Neural crest cell (in vitro differentiated cells): ENCODE results near the gene HSPD1. TPM values are rescaled to one million over a fixed set of nuclear protein-coding genes. Genes with fewer than 3 reads are reported as not detected.

Experiments
- DNase-seq: peaks from one replicate; pipeline ENCODE4 v3.0.0; 2021; ENCODE audit warnings: low read depth, mixed read lengths, low spot score
- H3K27ac Mint-ChIP-seq: one replicate; pipeline ENCODE4 v1.8.0; 2021; ENCODE audit warnings: mild to moderate bottlenecking, mixed read lengths; ENCODE audit not compliant: unreplicated experiment
- H3K27me3 Mint-ChIP-seq: 2 replicates; pipeline ENCODE4 v1.8.0; 2021; ENCODE audit warnings: low read depth, mild to moderate bottlenecking, mixed read lengths
- H3K36me3 Mint-ChIP-seq: 2 replicates; pipeline ENCODE4 v1.8.0; 2021; ENCODE audit warnings: low read depth, mild to moderate bottlenecking, mixed read lengths
- H3K4me1 Mint-ChIP-seq: 2 replicates; pipeline ENCODE4 v1.8.0; 2021; ENCODE audit warnings: mixed read lengths
- H3K4me3 Mint-ChIP-seq: one replicate; pipeline ENCODE4 v1.8.0; 2021; ENCODE audit warnings: mild to moderate bottlenecking, mixed read lengths
- H3K9me3 Mint-ChIP-seq: 2 replicates; pipeline ENCODE4 v1.8.0; 2021; ENCODE audit warnings: mixed read lengths
- CTCF ChIP-seq: fragments of 200-600 bp; sonication (generic); conservative IDR thresholded peaks from 2 replicates; pipeline ENCODE4 v1.5.0; 2021; ENCODE audit warnings: antibody characterized with exemption, mild to moderate bottlenecking
- total RNA-seq: library from RNA; stranded (reverse); gene quantifications from 2 replicates; pipeline ENCODE4 v1.2.1, GENCODE V29; 2021

Gene HSPD1
- total RNA-seq, 1 donor from 2014 or later = 563 TPM

DNA sequence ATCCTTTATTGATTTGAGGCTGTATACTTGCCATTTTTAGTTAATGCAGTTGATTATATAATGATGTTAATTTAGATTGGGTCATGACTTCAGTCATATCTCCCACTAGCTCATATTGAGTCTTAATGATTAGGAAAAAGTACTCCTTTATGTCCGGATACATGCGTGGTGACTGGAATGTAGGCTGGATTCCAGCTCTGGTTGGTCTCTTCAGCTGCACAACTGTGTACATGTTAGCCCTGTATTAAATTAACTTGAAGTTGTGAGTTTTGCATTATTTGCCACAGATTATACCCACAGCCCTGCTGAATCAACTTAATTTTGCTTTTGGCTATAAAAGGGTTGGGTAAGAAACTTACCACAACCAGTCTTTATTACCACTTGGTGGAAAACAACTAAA, 38.8 kb upstream of the HSPD1 start:
- Mint-ChIP-seq H3K27me3 (no peaks in the 10 kb centered on the region), H3K27ac (no peak overlapping the region), H3K36me3 (peaks cover 25% of the 10 kb centered on the region), H3K9me3 (no peaks in the 10 kb centered on the region), H3K4me1 (peaks cover 8% of the 10 kb centered on the region), H3K4me3 (no peak overlapping the region)
- no peak for DNase-seq
- TF ChIP-seq CTCF = no peak

DNA sequence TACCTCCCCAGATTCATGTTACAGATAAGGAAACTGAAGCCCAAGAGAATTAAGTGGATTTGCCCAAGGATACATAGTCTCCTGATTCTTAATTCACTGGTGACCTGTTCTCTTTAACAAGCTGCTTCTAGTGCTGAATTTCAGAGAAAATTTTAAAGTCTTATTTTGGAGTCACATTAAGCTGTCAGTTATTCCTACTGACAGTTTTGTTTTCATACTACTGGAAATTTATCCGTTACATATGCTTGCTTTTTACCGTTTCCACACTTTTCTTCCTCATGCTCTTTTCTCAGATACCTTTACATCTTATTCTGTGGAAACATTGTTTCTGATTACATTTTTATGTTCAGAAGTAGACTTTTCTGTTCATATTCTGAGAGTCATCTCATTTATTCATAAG, 17.5 kb upstream of the HSPD1 start:
- H3K27me3 Mint-ChIP-seq = no peaks in the 10 kb centered on the region
- peaks cover 33% of the 10 kb centered on the region for H3K4me1 Mint-ChIP-seq
- no peak overlapping the region for H3K27ac Mint-ChIP-seq
- H3K36me3 Mint-ChIP-seq = peaks cover 10% of the 10 kb centered on the region
- no peaks in the 10 kb centered on the region for H3K9me3 Mint-ChIP-seq
- TF ChIP-seq CTCF = no peak
- DNase-seq = no peak
- peak overlapping the region; percentile 98 for H3K4me3 Mint-ChIP-seq

DNA sequence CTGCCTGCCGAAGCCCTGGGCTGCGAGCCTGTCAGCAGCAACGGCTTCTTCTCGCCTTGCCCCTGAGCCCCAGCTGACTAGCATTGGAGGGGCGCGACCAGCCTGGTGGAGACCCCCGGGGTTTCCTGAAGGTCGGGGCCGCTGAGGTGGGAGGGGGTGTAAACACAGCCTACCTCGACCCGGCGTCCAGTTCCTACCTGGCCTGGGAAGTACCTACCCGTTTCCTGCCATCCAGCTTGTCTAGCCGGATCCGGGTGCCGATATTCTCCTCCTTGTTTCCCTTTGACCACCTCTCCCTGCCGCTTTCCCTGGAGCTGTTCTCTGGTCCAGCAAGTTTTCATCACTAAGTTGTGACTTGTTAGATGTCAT, 16.7 kb upstream of the HSPD1 start:
- DNase-seq = no peak
- TF ChIP-seq CTCF = no peak
- H3K27me3 Mint-ChIP-seq = no peaks in the 10 kb centered on the region

GRCh38 chr2:197515739-197516392, 16.2 kb upstream of the HSPD1 start, which contains the start of gene MOB4:
Gene MOB4, plus strand, starts transcription at chr2:197516066. Its CDS starts 21 bp downstream, at chr2:197516087.
- Mint-ChIP-seq H3K36me3 (peaks cover 4% of the 10 kb centered on the region), H3K9me3 (no peaks in the 10 kb centered on the region), H3K27ac (peak within 1 kb of the TSS; percentile 99), H3K27me3 (no peaks in the 10 kb centered on the region), H3K4me1 (peaks cover 30% of the 10 kb centered on the region), H3K4me3 (peak within 1 kb of the TSS; percentile 98)
- TF ChIP-seq CTCF = no peak
- peak; percentile 99 for DNase-seq

More for the DNA sequence above, 16.7 kb upstream of the HSPD1 start:
- Mint-ChIP-seq H3K4me1 (peaks cover 33% of the 10 kb centered on the region), H3K27ac (peak overlapping the region; percentile 90), H3K4me3 (peak overlapping the region; percentile 98), H3K9me3 (no peaks in the 10 kb centered on the region), H3K36me3 (peaks cover 8% of the 10 kb centered on the region)

DNA sequence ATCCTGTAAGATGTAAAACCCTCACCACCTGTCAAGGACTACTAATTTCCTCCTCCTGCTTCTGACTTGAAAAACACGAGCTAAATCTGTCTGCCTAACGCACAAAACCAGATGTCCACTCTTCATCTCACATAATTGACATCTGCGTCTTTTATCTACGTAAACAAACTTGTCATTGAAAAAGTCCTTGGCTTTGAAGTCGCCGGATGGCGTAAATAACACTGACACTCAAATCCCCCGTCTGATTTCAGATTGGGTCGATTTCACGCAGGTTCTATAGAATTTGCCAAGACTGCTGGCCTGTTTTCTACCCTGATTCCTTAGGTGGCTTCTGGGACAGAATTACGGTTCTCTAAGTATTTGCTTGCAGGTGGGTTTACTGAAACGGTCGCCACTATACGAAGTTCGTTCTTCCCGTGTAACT, 15.7 kb upstream of the HSPD1 start:
- Mint-ChIP-seq H3K27me3 (no peaks in the 10 kb centered on the region), H3K27ac (peak overlapping the region; percentile 99), H3K36me3 (peaks cover 3% of the 10 kb centered on the region), H3K4me3 (peak overlapping the region; percentile 98), H3K4me1 (peaks cover 29% of the 10 kb centered on the region), H3K9me3 (no peaks in the 10 kb centered on the region)
- TF ChIP-seq CTCF = no peak
- no peak for DNase-seq
